ENCODE measurements around the gene PLK5.
"Not testable (repeated sequence)": the region's sequence is repeated elsewhere in the genome, so short reads cannot be mapped to it uniquely, and the experiment has no call there.

Gene PLK5, protein sequence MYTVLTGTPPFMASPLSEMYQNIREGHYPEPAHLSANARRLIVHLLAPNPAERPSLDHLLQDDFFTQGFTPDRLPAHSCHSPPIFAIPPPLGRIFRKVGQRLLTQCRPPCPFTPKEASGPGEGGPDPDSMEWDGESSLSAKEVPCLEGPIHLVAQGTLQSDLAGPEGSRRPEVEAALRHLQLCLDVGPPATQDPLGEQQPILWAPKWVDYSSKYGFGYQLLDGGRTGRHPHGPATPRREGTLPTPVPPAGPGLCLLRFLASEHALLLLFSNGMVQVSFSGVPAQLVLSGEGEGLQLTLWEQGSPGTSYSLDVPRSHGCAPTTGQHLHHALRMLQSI

DNA sequence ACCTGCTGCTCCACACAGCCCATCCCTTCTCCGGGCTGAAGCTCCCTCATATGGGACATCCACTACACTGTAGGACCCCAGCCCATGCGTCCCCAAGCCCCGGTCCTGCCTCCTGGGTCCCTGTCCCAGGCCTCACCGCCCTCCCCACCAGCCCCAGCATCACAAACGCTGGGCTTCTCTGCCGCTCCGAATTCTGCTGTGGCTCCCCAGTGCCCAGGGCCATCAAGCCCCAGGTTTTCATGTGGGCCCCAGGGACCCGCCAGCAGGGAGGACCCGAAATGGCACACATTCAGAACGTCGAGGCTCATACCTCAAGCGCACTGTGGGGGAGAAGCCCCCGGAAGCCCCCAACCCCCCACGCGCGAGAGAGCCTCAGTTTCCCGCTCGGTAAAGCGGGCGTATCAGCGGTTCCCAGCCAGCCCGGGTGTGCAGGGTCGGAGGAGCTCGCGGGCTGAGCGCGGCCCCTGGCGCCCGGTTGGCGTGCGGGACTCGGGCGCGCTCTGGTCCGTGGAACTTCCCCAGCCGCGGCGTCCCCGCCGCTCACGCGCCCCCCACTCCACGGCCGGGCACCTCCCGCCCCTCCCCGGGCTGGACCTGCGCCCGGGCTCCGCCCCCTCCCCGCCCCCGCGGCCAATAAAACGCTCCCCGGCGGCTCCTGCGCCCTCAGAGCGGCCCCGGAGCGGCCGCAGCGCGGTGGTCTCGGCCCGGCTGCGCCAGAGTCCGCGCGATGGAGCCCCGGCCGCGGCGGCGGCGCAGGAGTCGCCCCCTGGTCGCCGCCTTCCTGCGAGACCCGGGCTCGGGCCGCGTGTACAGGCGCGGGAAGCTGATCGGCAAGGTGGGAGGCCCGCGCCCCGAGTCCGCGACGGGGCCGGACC, at the start of gene PLK5:
PLK5 (plus strand) TSS at position 666 of the 875 bp plus-strand sequence. CDS start 2,920 bp downstream, outside the sequence.
- no peak for DNase-seq (ENCODE audit: low read depth in 2 of 2)

DNA sequence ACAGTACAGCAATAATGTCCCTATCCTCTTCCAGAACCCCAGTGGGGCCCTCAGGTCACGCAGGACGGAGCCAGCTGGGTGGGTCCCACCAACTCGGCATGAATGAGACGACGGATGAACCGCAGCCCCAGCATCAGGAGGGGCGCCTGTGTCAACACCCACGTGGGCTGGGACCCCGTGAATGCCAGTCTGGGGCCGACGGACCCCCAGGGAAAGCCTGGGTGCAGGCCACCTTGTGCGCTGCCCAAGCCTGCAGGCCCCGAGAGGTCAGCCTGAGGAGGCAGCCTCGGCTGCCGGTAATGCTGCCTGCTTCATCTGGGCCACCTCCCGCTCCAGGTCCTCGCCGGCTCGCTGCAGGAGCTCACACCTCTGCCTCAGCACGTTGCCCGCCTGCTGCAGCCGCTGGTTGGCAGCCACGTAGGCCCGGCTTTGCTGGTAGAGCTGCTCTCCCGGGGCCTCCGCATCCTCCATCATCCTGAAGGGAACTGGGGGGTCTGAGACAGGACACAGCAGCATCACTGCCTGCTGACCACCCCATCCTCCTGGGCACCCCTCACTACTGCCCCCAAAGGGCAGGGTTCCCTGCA, 49.0 kb upstream of the PLK5 start:
- DNase-seq (ENCODE audit: low read depth in 2 of 2), result no peak

DNA sequence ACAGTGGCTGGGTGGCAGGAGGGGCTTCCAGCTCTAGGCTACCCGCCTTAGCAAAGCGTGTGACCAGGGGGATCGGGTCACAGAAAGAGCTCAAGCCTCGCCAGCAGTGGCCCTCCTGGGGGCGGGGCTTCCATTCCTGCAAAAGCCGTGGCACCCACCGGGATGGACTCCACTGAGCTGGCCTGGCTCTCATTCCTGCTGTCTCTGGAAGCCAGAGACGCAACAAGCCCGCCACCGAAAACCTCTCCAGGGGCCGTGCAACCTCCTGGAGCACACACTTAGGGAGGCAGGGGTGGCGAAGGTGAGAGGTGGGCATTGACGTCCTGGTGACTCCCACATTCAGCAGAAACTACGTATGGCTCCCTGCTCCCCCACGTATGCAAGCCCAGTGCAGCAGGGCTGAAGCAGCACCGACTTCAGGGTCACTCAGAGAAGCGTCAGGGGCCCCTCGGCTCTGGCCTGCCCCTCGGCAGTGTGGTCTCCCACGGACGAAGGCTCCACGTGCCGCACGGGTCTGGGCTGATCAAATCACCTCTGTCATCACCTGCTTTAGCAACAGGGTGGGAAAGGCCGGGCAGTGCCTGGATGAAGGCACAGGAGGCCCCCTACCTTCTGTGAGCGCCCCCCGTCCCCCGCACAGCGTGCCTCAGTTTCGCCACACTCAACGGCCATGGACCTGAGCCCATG, 48.0 kb upstream of the PLK5 start:
- no peak for DNase-seq (ENCODE audit: low read depth in 2 of 2)

DNA sequence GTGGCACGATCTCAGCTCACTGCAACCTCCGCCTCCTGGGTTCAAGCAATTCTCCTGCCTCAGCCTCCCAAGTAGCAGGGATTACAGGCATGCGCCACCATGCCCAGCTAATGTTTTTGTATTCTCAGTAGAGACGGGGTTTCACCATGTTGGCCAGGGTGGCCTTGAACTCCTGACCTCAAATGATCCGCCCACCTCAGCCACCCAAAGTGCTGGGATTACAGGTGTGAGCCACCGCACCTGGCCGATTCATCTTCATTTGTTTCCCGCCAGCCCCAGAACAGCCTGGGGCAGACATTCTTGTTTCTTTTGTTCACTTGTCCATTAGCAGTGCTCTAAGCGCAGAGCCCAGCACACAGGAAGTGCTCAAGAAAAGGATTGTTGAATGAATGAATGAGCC, 46.8 kb upstream of the PLK5 start:
- not testable (repeated sequence) for DNase-seq (ENCODE audit: low read depth in 2 of 2)

DNA sequence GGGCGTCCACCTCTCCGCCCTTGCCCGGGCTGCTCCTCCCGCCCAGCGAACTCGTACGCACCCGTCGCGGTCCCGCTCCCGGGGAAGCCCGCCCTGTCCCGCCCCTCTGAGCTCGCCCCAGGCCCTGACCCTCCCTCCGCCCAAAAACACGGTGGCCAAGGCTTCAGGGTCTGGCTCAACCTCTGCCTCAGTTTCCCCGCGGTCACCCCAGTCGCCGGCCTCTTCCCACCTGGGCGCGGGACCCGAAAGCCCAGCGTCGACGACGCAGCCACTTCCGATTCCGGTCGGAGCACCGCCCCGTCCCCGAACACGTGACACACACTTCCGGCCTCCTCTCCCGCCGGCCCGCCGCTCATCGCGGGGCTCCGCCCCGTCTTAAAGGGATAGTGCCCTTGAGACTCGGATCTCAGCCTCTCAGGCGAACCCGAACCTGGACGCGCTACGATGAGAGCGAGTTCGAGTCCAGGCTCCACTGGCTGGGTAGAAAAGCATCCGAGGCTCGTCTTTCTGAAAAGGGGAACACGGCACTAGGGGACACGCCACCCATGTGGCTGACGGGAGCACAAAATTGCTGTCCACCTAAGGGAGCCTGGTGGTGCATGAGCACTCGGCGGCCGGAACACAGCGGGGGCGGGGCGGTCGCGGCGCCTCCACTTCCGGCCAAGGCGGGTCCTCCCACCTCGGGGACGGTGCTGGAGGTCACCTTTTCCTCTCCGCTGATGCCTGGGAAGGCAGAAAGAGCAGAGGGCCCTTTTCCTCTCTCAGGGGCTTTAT, 44.8 kb upstream of the PLK5 start, which contains the start of gene C19orf25:
C19orf25 (minus strand) TSS at position 282 of the 774 bp plus-strand sequence. CDS start 312 bp downstream, outside the sequence.
- DNase-seq (ENCODE audit: low read depth in 2 of 2), result peak; percentile 83 to 84

DNA sequence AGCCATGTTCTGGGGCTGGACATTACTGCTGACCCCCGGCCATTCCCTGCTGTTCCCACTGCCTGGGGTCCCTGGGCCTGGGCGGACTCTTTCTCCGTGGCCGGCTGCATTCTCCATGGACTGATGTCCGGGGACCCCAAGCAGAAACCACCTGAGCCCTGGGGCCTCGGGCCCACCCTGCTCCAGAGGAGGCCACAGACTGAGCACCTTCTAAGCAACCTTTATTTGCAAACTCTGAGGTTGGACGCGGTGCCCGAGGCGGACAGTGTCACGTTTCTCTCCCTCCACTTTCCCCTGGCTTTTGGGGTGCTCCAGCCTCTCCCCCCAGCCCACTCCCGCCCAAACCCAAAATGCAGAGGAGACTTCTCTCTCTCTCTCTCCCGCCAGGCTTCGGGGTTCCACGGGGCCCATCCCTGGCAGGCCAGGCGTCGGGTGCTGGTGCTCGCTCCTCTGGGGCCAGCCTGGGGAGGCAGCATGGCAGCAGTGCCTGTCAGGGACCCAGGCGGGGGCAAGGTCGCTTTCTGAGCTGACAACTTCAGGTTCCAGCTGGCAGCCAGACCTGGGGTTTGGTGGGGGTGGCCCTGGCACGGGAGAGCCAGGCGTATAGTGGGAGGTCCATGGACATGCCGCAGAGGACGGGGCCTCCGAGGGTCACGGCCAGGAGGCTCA, 42.5 kb upstream of the PLK5 start:
- DNase-seq (ENCODE audit: low read depth in 2 of 2), result no peak

DNA sequence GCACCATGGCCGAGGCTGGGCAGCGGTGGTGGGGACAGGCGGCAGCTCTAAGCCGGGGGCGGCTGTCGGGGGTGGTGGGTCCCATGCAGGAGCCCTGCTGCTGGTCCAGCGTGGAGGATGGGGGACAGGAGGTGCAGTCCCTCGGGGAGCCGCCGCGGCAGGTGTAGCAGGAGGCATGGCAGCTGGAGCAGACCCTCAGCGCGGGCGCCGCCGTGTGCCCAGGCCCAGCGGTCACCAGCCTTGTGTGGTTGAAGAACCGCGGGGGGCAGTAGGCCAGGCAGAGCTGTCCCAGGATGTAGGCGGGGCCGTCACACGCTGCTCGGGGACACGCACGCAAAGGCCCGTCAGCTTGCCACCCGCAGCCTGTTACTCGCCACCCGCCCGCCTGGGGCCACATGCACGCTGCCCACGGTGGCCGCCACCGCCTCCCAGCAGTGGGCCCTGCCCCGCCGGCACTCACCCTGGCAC, 42.0 kb upstream of the PLK5 start:
- no peak for DNase-seq (ENCODE audit: low read depth in 2 of 2)

DNA sequence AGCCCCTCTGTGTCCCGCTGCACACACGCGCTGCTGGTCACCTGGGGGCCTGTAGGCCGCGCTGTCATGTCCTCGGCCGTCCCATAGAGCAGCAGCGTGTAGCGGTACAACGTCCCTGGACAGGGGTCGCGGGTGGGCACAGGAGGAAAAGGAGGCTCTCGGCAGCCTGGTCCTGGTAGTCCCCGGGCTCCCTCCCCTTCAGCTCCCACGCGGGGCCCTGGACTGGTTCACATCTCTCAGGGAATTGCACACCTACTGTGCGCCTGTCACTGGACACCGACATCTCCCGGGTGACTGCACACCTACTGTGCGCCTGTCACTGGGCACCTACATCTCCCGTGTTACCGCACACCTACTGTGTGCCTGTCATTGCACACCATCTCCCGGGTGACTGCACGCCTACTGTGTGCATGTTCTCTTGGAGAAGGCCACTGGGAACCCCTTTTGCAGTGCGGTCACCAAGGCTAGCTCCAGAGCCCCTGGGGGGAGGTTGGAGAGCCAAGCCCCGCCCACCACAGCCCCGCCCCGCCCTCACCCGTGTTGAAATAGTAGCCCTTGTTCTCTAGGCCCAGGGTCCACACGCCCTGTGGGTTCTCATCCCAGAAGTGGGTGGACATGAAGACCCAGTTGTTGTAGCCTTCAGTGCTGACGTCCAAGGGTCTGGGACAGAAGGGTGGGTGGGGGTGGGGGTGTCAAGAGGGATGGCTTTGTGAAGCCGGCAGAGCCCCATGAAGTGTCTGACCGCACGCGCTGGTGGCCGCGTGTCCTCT, 41.3 kb upstream of the PLK5 start:
- DNase-seq (ENCODE audit: low read depth in 2 of 2), result no peak

DNA sequence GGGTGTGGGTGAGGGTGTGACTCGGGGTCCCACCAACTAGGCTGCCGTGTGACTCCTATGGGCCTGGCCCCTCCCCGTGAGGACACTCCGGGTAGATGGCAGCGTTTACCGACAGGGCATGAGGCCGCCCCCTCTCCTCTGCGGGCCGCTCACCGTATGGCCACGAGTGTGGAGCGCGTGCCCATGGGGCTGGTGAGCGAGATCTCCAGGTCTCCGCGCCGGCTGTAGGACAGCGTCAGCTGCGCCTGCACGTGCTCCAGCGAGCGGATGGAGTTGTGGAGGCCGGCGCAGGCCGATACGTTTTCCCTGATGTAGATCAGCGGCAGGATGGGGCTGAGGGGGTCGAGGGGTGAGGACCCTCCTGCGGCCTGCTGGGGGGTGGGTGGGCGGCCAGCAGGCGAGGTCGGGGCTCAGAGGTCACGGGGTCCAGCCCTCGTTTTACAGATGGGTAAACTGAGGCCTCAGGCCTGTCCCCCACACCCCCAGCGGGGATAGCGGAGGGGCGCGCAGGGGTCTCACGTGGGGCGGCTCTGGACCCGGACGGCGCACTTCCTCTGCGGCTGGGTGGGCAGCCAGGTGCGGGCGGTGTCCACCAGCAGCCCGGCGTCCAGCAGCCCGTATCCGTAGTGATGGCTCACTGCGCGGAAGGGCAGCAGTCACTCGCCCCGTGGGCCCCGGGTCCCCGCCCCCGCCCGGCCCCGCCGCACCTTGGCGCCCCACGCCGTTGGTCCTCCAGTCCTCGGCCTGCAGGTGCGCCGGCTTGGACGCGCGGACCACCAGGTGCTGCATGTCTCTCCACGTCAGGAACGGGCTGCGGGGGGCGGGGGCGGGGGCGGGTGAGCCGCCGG, 40.5 kb upstream of the PLK5 start:
- no peak for DNase-seq (ENCODE audit: low read depth in 2 of 2)

DNA sequence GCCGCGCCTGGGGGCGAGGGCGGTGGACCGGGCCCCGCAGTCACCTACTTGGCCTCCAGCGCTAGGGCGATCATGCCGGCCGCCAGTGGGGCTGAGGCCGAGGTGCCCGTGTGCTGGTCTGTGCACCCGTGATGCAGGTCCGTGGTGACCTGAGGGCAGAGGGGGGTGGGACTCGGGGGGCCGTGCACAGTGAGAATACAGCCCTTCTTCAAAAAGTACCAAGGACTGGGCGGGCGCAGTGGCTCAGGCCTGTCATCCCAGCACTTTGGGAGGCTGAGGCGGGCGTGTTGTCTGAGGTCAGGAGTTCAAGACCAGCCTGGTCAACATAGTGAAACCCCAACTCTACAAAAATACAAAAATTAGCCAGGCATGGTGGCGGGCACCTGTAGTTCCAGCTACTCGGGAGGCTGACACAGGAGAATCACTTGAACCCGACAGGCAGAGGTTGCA, 39.9 kb upstream of the PLK5 start:
- DNase-seq (ENCODE audit: low read depth in 2 of 2), result no peak

DNA sequence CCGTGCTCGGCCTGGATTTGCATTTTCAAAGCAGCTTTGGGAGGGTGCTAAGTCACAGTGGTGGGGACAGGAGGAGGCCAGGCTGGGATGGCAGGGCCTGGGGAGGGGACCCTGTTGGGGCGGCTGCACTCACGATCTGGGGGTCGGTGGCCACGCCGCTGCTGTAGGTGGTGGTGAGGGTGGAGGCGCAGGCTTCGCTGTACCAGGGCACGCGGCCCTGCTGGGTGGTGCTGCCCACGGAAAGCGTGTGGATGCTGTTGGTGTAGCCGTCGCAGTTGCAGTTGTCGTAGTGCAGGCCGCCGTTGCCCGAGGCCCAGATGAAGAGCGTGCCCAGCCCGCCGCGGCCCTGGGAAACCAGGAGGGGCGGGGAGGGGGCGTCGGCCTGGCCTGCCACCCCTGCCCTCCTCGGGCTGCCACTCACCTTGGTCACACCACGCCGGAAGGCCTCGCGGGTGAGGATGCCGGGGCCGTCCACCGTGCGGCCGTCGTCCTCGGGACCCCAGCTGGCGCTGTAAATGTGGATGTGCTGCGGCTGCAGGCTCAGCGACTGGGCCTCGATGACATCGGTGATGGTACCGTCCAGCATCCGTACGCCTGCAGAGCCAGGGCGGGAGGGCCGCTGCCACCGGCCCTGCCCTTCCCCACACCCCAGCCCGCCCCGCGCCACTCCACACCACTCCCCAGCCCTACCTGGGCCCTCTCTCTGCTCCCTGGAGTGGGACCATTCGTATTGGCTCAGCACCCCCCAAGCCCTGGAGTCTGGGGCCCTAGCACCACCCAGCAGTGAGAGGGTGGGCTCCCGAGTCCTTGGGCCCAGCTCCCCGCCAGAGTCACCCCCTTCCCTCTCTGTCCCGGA, 36.9 kb upstream of the PLK5 start:
- DNase-seq (ENCODE audit: low read depth in 2 of 2), result no peak

DNA sequence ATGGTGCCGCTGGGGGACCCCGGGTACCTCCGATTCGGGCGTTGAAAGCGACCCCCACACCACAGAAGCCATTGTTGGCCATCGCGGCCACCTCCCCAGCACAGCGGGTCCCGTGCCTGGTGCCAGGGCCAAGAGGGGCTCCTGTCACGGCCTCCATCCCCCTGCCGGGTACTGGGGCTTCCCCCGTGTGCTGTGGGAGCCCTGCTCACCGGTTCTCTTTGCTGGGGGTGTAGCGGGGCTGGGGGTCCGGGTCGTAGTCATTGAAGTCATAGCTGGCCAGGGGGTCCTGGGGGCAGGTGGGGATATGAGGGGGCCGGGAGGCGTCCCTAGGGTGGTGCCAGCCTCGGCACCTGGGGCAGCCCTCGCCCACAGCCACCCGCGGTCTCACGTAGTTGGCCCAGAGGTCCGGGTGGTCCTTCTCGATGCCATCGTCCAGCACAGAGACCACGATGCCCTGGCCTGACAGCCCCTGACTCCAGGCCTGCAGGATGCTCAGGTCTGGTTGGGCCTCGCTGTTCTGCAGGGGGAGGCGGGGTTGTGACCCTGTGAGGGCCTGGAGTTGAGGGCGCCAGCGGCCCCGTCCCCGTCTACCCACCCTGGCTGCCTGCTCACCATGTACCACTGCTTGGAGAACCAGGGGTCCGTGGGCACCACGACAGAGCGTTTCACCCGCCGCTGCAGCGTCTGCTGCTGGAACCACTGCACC, 36.1 kb upstream of the PLK5 start:
- DNase-seq (ENCODE audit: low read depth in 2 of 2), result no peak

DNA sequence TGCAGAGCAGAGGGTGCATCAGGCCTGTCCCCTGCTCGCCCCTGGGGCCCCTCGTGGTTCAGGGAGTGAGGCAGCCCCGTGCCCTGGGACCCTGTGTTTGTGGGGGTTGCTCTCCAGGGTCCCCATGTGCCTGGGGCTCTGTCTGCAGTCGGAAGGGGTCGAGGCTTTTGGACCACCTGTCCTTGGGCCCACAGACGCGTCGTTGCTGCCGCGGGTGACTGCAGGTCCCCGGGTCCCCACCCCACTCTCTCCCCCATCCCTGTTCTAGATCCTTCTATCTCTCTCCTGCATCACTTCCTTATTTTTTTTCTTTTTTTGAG, 35.6 kb upstream of the PLK5 start:
- DNase-seq (ENCODE audit: low read depth in 2 of 2), result no peak

DNA sequence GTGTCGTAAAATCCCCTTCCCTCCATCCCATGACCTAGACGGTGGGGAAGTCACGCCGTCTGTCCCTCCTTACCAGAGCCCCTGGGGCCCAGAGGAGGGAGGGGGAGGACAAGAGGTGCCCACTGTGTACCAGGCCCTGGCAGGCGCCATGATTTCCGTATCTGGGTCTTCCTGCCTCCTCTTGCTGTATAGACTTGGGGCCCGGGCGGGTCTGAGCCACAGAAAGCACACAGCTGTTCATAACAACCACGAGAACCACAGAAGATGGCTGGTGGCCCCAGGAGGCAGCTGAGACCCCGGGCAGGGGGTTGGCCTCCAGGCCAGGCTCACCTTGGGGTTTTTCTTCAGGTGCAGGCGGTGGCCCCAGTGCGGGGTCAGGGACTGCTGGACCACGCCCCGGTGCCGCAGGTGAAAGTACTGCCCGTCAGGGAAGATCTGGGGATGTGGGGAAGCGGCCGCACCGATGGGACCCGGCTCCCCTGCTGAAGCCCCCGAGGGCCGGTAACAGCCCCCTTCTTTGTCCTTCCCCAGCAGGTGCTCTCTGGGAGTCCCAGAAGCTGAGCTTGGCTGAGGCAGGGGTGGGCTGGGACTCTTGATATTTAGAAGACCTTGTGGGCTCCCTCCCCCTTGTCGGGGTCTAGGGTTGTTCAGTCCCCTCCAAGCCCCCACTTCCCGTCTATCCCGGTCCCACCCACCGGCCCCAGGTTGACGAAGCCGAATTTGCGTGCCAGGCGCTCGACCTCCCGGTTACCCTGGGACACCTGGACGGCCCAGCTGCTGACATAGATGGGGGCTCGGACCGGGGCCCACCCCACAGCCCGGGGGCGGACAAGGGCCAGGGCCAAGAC, 34.2 kb upstream of the PLK5 start:
- DNase-seq (ENCODE audit: low read depth in 2 of 2), result no peak

DNA sequence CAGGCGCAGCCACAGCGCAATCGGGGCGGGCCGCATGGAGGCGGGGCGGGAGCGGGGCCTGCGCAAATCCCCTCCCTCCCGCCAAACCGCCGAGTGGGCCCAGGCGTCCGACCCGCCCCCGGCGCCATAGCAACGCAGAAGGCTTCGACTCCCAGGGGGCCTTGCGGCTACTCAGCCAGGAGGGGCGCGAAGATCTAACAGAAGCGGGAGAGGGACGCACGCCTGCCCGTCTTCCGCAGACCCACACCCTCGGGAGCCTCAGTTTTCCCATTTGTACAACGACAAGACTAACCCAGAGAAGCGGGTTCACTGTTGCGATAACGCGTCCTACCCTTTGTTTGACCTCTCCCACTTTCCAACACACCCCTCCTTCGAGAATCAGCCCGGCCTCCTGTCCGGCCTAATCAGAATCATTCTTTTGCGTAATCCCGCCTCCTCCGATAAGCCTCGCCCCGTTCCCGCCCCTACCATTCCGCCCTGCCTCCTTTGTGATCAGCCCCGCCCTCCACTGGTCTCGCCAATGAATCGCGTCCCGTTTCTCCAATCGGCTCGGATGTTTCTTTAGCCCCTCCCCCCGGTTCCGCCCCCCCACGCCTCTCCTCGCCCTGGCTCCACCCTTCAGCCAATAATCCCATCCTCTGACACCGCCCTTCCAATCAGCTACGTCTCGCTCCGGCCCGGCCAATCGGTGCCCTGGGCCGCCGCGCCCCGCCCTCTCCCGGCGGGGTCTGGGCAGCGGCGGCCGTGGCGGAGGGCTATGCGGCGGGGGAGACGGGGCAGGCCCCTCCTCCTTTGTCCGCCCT, 33.4 kb upstream of the PLK5 start, which contains the start of gene PCSK4:
PCSK4 (minus strand) TSS at position 40 of the 803 bp plus-strand sequence; CDS start at position 36, 4 bp downstream.
- DNase-seq (ENCODE audit: low read depth in 2 of 2), result peak; percentile 98

All from fibroblast of skin of left quadriceps (primary cell).